Left lung (tissue), 10 donors: ENCODE results near the gene MT3. TPM values are rescaled to one million over a fixed set of nuclear protein-coding genes. Genes with fewer than 3 reads are reported as not detected.

Experiments
- ATAC-seq: fragments of 200-7000 bp; cut with Tn5 transposase; one replicate; pipeline ENCODE4 v1.9.1; 2020; ENCODE audit warnings: moderate library complexity
- DNase-seq, 4 donors: peaks; one replicate each; pipeline ENCODE4 v3.0.0-alpha.2; 2013 to 2020
- H3K27ac ChIP-seq, 2 donors: fragments of 200-600 bp; sonication (generic) in 1 of 2; one replicate each; pipeline versions ENCODE4 v1.5.0 to v1.8.0; 2020 to 2021
- H3K27me3 ChIP-seq, 2 donors: fragments of 200-600 bp; sonication (generic) in 1 of 2; one replicate each; pipeline versions ENCODE4 v1.5.0 to v1.8.0; 2020 to 2021
- H3K36me3 ChIP-seq, 2 donors: fragments of 200-600 bp; sonication (generic) in 1 of 2; one replicate each; pipeline versions ENCODE4 v1.5.0 to v1.8.0; 2020 to 2021
- H3K4me1 ChIP-seq, 2 donors: fragments of 200-600 bp; one replicate each; pipeline ENCODE4 v1.8.0; 2021
- H3K4me3 ChIP-seq, 2 donors: fragments of 200-600 bp; sonication (generic) in 1 of 2; one replicate each; pipeline versions ENCODE4 v1.5.0 to v1.8.0; 2020 to 2021; ENCODE audit warnings: mild to moderate bottlenecking in 1 of 2
- H3K9me3 ChIP-seq, 2 donors: fragments of 200-600 bp; sonication (generic) in 1 of 2; one replicate each; pipeline versions ENCODE4 v1.5.0 to v1.8.0; 2020 to 2021
- intact Hi-C, 2 donors: fragments of 100-400 bp; cut with DNase I; formaldehyde crosslinking; loops; one replicate each; pipeline versions ENCODE4 v1.11.2 to v1.14.2; 2022
- polyA plus RNA-seq, 6 donors: library from polyadenylated mRNA; unstranded; fragments of 120-200 nt; gene quantifications; one replicate each; pipeline ENCODE4 v1.2.1, GENCODE V29; 2013; ENCODE audit not compliant: insufficient read length in 6 of 6
- total RNA-seq, 2 donors: library from RNA; stranded (reverse); fragmentation: NEBNext Ultra II Directional; extraction: Animal tissue kit (Norgen Biotek cat#: 25700); gene quantifications; one replicate each; pipeline ENCODE4 v1.2.1, GENCODE V29; 2021
- TF ChIP-seq, protein P1 (sequence below), 2 donors: fragments of 200-600 bp; sonication (generic) in 1 of 2; IDR thresholded peaks; one replicate each; pipeline versions ENCODE4 v1.5.0 to v1.8.0; 2021; ENCODE audit warnings: antibody characterized with exemption in 2 of 2
- donor health status: DM: no; HTN: yes; CAD: no.
- donor health status: DM: no; HTN: no; CAD: no.

MT3 gene
- total and polyA plus RNA-seq, 8 donors: not detected

- TF ChIP-seq, protein P1, sequence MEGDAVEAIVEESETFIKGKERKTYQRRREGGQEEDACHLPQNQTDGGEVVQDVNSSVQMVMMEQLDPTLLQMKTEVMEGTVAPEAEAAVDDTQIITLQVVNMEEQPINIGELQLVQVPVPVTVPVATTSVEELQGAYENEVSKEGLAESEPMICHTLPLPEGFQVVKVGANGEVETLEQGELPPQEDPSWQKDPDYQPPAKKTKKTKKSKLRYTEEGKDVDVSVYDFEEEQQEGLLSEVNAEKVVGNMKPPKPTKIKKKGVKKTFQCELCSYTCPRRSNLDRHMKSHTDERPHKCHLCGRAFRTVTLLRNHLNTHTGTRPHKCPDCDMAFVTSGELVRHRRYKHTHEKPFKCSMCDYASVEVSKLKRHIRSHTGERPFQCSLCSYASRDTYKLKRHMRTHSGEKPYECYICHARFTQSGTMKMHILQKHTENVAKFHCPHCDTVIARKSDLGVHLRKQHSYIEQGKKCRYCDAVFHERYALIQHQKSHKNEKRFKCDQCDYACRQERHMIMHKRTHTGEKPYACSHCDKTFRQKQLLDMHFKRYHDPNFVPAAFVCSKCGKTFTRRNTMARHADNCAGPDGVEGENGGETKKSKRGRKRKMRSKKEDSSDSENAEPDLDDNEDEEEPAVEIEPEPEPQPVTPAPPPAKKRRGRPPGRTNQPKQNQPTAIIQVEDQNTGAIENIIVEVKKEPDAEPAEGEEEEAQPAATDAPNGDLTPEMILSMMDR (IDR thresholded peaks at IDR 0.05): no peak
- H3K4me1 ChIP-seq: peaks cover 6 to 14% of the 10 kb centered on the region in 2 donors
- intact Hi-C loops: no loop called here
- ATAC-seq (no peak), DNase-seq (no peak)
- H3K27me3 ChIP-seq: no peaks in the 10 kb centered on the region
- H3K36me3 ChIP-seq: no peaks in the 10 kb centered on the region
- no peaks in the 10 kb centered on the region for H3K9me3 ChIP-seq
- no peak overlapping the region for H3K4me3 ChIP-seq
- H3K27ac ChIP-seq: no peak overlapping the region
Observed at GRCh38 chr16:56601325-56601724, 12.0 kb downstream of the MT3 start.

GRCh38 chr16:56603589-56603988 lies 14.3 kb downstream of the MT3 start:
- TF ChIP-seq, protein P1 (IDR thresholded peaks at IDR 0.05): peak; percentile 34 to 38
- Histone ChIP-seq H3K27ac (no peak overlapping the region), H3K4me3 (no peak overlapping the region), H3K36me3 (no peaks in the 10 kb centered on the region), H3K4me1 (peaks cover 21 to 32% of the 10 kb centered on the region in 2 donors), H3K27me3 (no peaks in the 10 kb centered on the region), H3K9me3 (no peaks in the 10 kb centered on the region)
- DNase-seq (peak in 1 of 4 donors; percentile 43), ATAC-seq (no peak)
- intact Hi-C loops: no loop called here

GRCh38 chr16:56604966-56605365 lies 15.6 kb downstream of the MT3 start:
- no peaks in the 10 kb centered on the region for H3K36me3 ChIP-seq

GRCh38 chr16:56605475-56605874 lies 16.1 kb downstream of the MT3 start:
- H3K4me1 ChIP-seq: peaks cover 28 to 48% of the 10 kb centered on the region in 2 donors
- TF ChIP-seq, protein P1 (IDR thresholded peaks at IDR 0.05): no peak
- DNase-seq (no peak), ATAC-seq (no peak)
- H3K9me3 ChIP-seq: no peaks in the 10 kb centered on the region
- peak overlapping the region; percentile 87 to 93 for H3K27ac ChIP-seq
- intact Hi-C loops: no loop called here
- H3K36me3 ChIP-seq: no peaks in the 10 kb centered on the region
- H3K27me3 ChIP-seq: no peaks in the 10 kb centered on the region
- no peak overlapping the region for H3K4me3 ChIP-seq

More at GRCh38 chr16:56604966-56605365, 15.6 kb downstream of the MT3 start:
- Histone ChIP-seq H3K4me1 (peaks cover 23 to 43% of the 10 kb centered on the region in 2 donors), H3K27ac (peak overlapping the region in 1 of 2 donors; percentile 93), H3K4me3 (no peak overlapping the region), H3K27me3 (no peaks in the 10 kb centered on the region), H3K9me3 (no peaks in the 10 kb centered on the region)
- intact Hi-C loops: no loop called here
- ATAC-seq (no peak), DNase-seq (no peak)
- TF ChIP-seq, protein P1 (IDR thresholded peaks at IDR 0.05): no peak

DNA sequence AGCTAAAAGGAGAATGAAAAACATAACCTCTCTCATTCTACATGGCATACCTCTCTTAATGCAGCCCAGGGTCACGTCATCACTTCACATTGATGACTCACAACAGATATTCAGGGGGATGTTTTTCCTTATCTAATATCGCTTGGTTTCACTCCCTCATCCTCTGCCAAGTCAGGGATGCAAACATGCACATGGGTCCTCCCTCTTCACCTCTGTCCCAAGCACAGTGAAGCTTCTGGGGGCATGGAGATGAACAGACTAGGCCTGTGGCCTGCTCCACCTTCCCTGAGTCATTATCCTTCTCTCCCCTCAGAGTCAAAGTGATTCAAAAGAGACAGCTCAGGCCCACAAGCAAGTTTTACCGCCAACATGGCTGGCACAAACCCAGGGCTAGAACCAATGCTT lies 16.7 kb downstream of the MT3 start:
- no peak overlapping the region for H3K4me3 ChIP-seq
- peaks cover 30 to 54% of the 10 kb centered on the region in 2 donors for H3K4me1 ChIP-seq
- intact Hi-C loops: no loop called here
- peak overlapping the region; percentile 87 to 93 for H3K27ac ChIP-seq
- ATAC-seq (no peak), DNase-seq (no peak)
- TF ChIP-seq, protein P1 (IDR thresholded peaks at IDR 0.05): no peak
- H3K27me3 ChIP-seq: no peaks in the 10 kb centered on the region
- H3K36me3 ChIP-seq: no peaks in the 10 kb centered on the region
- no peaks in the 10 kb centered on the region for H3K9me3 ChIP-seq
